HG02759 (cell line): Measurements from ENCODE around the gene TANGO6.

Source experiments
- ATAC-seq: cut with Tn5 transposase; IDR thresholded peaks from one replicate; pipeline ENCODE4 v1.9.1; 2021; ENCODE audit warnings: mild to moderate bottlenecking, moderate library complexity; ENCODE audit not compliant: unreplicated experiment

TANGO6 gene

DNA sequence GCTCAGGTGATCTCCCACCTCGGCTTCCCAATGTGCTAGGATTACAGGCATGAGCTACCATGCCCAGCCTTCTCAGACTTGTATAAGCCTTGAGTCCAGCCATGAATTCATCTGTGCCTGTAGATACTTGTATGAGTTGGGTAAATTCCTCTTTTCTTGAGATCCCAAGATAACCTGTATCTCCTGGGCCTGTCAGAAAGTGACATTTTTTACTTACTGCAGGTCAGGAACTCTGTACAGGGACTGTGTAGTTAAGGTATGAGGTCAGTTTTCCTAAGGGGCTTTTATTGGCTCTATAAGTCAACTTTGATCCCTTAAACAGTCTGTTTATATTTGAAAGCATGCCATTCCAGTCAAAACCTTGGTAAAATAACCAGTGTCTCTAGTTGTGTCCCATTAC, 155.8 kb downstream of the TANGO6 start:
- ATAC-seq: no peak

DNA sequence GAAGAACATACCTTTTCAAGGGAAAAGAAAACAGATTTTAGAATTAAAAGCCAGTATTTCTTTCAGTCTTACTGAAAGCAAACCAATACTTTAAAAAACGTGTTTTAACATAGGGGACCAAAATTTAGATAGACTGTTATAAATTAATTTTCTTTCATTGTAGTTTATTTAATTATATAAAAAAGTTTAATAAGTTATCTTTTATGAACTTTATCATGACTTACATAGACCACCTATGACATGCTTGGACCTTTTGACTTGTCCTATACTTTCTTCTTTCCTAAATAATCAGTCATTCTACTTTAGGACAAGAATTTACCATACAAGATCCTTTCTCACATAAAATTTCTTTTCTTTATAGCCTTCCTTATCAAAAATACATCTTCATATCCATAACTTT, 160.2 kb downstream of the TANGO6 start:
- ATAC-seq: no peak

DNA sequence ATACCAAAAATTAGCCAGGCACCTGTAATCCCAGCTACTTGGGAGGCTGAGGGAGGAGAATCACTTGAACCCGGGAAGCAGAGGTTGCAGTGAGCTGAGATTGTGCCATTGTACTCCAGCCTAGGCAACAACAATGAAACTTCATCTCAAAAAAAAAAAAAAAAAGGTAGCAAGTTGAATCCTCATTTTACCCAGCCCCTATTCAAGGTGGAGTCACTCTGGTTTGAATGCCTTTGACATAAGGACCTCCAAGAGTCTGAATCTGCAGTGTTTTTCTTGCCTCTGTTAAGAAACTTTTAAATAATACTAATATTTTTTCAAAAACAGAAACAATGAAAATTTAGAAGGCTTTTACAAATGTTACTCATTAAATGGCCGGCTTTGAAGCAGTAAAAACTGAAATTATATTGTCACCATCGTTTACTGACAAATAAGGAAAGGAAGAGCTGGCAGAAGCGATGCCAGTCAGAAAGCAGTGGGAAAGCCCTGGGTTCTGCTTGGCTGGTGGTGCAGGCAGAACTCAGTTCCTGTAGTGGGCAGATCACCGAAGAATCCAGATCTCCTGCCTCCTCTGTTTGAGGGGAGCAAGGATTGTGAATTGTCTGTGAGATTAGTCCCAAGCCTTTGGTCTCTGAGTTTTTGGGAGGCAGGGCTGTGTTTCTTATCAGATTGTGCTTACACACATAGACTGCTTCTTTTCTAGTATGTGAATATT, 162.5 kb downstream of the TANGO6 start:
- no peak for ATAC-seq

DNA sequence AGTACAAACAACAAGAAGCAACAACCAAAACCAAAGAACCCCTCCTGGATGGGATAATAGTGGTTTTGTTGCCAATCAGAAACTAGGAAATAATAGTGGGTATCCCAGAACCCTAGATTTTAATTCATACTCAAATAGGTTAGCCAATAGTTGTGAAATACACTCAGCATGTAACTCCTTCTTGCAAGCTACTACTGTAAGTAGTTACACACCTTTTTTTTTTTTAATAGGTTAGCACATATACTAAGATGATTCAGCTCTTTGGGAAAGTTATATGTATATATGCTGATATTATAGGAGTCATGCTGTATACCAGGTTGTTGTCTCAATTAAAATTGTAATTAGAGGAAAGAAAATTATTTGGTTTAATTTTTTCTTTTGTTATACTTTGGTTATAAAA, 169.6 kb downstream of the TANGO6 start:
- ATAC-seq: no peak

DNA sequence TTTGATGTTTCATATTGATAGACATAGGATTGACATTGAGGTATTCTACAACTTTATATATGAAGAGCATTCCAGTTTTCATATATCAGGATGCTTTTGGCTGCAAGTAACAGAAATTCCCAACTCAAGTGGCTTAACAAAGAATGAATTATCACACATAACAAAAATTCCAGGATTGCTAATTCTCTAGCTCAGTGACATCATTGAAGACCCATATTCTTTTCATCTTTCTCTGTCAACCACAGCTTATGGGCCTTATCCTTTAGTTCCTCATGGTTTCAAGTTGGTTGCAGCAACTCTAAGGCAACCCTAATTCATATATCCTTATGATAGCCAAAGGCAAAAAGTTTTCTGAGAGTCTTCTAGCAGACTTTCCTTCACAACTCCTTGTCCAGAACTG, 170.7 kb downstream of the TANGO6 start:
- ATAC-seq: no peak

DNA sequence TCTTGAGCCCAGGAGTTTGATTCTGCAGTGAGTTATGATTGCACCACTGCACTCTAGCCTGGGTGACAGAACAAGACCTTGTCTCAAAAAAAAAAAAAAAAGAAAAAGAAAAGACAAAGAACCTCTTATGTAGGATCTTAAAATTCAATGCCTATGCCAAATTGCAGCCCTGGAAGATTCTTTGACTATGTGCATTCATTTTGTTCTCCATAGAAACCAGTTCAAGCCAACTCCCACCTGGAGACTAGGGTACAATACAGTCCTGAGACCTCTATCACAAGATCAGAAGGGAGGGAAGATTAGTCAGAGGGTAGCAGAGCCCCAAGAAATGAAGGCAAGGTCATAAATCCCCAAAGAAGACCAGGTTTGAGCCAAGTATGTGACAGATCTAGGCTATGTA, 171.5 kb downstream of the TANGO6 start:
- no peak for ATAC-seq

DNA sequence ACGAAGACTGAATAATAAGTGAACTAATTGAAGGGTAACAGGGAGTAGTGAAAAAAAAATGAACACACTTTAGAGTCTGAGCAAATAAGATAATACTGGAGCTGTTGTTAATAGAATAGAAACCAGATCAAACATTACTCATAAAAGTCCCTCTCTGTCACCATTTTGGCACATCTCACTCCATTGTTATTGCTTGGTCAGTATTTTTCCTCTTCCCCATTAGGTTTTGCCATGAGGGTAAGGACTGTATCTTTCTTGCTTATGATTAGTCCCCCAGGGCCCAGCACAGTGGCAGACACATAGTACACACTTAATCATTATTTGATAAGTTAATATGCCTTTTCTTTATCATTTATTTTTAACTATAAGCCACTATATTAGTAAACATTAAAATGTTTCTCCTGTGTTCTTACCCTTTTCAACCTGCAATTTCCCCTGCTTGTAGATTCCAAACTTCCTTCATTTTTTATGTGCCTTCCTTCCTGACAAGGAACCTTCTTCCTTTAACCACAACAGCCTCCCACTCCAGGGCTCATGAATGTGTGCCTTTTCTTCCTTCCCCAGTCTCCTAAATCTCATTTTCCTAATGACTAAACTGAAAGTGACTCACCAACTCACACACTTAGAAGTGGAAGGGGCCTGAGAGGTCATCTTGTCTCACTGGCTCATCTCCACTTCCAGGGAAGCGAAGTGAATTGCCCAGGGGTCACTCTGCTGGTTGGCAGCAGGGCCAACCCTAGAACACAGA, 173.9 kb downstream of the TANGO6 start:
- ATAC-seq: no peak

DNA sequence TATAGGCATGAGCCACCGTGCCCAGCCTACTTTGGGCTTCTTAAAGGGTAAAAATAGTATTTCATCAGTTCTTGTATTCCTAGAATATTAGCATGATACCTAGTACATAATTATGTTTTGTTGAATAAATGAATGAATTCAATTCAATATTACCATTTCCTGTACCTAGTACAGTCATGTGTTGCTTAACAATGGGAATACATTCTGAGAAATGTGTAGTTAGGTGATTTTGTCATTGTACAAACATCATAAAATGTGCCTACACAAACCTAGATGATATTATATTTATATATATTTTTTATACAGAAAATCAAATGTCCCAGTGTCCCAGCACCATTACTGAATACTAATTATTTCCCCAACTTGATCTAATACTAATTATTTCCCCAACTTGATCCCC, 176.5 kb downstream of the TANGO6 start:
- ATAC-seq: no peak

DNA sequence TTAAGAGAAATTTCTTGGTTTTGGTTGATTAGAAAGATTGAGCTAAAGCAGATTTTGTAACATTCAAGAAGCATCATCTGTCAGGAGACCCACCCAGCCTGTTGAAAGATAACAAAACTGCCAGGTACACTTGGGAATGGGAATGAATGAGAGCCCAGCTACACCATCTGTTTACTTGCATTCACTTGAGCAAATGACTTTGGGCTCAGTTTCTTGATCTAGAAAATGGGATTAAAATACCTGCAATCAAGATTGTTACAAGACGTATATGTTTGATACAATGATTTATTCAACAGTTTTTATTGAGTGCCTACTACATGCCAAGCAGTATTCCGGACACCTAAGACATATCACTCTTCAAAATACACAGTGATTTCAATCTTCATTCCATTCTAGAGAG, 185.8 kb downstream of the TANGO6 start:
- ATAC-seq: no peak

DNA sequence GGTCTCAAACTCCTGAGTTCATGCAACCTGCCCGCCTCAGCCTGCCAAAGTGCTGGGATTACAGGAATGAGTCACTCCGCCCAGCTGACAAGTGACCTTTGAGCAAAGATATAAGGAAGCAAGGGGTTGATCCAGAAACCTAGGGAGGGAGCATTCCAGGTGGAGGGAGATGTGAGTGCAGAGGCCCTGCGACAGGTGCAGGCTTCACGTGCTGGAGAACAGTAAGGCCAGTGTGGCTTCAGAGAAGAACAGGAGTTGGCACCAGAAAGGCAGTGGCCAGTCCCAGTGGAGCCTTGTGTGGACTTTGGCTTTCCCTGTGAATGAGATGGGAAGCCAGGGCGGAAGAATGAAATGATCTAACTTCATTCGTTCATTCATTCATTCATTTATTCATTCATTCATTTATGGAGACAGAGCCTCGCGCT, 188.6 kb downstream of the TANGO6 start:
- ATAC-seq: no peak

DNA sequence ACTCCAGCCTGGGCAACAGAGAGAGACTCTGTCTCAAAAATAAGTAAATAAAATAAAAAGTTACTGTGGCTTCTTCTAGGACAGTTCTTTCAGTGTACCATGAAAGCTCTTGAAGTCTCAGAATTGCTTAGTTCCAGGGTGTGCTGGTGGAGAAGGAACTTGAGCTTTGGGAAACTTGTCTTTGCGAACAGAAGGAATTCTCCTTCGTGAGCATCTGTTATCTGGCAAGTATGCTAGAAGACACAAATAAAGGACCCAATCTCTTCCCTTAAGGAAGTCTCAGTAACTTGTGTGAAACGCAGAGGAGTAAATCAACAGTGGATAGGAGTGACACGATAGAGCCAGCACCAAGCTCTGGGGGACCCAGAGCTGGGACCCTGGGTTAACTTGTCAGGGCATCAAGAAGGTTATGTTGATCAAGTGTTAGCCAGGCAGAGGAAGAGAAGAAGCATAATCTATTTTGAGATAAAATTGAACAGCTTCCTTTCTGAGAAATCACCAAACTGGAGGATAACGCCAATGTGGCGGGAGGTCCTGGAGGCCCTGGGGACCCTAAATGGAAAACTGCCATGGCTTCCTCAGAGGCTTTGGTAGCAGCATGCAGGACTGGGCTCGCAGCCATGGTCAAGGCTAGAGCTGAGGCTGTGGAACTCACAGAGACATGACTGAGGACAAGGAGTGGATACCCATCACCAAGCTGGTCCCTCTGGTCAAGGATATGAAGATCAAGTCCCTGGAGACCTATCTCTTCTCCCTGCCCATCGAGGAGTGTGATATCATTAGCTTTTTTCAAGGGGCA, 190.0 kb downstream of the TANGO6 start:
- ATAC-seq: no peak

DNA sequence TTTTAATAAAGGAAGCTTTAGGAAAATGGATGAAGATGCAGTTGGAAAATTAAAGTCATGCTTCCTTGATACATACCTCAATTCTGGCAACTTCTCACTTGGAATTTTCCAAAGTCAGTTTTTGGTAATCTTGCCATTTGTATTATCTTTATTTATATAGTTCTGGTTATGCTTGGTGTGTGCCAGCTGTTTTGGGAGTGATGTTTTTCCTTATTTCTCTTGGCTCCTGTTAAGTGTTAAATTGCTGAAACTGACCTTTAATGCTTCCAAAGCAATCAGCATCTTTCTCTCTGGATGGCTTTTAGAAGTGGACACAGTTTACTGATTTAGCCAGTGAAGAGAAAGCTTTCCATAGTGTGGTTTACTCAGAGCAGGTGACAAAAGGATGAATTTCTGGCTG, 192.0 kb downstream of the TANGO6 start:
- ATAC-seq: no peak

DNA sequence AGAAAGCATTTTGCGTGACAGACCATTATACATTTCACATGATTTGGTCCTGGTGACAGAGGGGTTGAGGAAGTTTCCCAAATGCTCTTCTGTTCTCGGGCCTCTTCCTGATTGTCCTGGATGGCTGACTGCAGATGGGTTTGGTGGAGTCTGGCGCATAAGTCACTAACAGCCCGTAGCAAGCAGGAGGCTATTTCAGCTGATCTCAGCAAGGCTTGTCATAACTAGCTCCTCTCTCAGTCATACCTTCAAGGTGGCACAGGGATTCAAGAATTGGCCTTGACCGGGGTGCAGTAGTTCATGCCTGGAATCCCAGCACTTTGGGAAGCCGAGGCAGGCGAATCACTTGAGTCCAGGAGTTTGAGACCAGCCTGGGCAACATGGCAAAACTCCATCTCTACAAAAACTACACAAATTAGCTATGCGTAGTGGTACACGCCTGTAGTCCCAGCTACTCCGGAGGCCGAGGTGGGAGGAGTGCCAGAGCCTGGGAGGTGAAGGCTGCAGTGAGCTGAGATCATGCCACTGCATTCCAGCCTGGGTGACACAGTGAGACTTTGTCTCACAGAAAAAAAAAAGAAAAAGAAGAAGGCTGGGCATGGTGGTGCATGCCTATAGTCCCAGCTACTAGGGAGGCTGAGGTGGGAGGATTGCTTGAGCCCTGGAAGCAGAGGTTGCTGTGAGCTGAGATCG, 193.2 kb downstream of the TANGO6 start:
- no peak for ATAC-seq

DNA sequence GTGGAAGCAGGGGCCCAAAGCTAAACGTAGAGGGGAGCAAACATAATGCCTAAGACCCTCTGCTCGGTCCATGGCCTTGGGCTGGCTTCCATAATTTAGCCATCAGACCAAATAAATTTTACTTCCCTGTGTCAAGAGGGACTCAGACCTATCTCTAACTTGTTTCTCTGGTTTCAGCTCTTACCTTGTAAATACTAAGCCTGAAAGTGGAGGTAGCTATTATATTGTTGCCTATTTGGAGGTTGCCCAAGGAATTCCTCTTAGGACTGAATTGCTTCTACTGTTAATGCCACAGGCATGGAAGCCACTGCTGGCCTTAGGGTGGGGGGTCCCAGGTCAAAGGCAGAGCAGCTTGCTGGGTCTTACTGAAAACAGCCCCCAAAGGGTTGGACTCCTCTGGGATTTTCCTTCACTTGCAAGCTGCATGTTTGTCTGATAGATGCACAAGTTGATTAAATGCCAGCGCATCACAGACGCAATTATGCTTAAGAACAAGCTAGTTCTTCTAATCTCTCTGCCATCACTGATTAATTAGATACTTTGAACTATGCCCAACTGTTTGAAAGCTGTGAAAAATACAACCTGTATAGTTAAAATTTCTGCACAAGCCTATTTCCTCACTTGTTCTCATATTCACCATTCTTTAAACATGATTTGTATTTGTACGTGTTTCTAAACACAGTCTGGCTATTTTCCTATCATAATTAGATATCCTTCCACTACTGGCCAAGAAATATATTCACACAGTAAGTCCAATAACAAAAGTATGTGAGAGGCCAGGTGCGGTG, 194.2 kb downstream of the TANGO6 start:
- ATAC-seq: no peak

DNA sequence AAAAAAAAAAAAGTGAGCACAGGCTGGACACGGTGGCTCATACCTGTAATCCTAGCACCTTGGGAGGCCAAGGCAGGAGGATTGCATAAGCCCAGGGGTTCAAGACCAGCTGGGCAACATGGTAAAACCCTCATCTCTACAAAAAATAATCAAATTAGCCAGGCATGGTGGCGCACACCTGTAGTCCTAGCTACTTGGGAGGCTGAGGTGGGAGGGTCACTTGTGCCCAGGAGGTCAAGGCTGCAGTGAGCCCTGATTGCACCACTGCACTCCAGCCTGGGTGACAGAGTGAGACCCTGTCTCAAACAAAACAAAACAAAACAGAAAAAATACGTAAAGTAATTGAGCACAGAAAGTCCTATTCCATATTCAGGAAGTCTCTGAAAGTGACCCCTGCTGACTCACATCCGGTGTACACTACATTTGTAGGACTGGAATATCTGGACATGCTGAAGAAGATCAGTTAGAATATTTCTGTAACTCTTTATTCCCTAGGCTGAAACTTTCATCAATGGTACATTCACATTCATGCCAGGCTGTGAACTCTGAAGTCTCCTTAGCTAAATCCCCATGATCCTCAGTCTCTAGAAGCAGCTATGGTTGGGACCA, 196.1 kb downstream of the TANGO6 start:
- ATAC-seq: no peak

DNA sequence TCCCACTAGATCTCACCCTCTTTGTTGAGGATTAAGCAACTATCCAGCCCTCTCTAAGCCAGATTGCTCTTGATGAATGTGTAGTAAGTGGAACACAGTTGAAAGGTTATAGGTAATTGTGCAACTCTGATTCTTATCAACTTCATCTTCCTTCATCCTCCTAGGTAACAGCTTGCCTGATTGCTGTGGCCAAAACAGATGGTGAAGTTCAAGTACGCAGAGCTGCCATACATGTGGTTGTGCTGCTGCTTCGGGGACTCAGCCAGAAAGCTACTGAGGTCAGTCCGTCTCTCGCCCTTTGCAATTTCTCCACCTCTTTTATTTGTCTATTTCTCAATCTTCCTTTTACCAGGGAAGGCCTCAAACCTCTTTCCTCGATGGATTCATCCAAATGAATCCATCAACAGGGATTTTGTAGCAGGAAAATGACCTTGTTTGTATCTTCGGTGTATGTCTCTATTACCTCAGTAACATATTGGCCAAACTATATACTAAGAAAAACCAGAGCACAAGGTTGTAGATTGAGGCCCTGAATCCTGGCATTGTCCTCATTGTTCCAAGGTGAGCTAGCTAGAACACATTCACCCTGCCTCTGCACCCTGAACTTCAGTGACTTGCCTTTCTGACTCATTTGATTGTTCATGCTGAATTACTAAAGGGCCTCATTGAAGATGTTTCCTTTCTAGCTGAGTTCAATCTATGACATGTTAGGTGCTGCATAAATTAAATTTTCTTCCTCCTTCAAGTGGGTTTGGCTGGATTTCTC, 197.0 kb downstream of the TANGO6 start:
- ATAC-seq: no peak

DNA sequence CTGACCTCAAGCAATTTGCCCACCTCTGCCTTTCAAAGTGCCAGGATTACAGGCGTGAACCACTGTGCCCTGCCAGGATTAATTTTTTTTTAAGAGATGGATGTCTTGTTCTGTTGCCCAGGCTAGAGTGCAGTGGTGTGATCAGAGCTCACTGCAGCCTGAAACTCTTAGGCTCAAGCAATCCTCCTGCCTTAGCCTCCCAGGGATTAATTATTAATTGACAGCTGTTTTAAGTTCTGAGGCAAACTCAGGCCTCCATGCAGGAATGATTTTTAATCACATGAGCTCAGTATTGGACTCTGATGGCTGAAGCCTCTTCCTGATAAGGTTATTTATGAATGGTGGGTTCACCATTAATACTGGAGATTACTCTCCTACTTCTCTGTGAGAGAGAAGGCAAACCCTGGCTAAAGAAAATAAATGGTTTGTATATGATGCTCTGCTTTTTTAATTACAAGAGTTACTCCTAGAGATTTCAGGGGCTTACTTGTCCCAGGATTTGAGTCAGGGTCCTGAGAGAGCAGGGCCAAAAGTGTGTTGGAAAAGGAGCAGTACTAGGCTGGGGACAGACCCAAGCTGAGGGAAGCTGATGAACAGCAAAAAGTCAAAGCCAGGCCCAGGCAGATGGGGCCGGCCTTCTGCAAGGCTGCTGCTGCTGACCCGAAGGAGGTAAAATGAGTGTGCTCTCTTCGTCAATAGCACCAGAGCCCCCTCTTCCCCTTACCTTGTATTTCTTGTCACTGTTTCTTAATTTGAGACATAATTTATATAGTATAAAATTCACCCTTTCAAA, 205.2 kb downstream of the TANGO6 start:
- ATAC-seq: no peak

DNA sequence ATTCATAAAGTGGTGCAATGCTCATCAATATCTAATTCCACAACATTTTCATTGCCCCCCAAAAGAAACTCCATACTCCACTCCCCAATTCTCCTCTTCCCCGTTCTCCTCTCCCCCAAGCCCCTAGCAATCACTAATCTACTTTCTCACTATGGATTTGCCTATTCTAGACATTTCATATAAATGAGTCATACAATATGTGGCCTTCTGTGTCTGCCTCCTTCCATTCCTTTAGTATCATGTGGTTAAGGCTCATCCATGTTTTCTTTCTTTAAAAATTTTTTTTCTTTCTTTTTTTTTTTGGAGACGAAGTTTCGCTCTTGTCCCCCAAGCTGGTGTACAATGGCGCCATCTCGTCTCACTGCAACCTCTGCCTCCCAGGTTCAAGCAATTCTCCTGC, 205.8 kb downstream of the TANGO6 start:
- no peak for ATAC-seq
